Upper lobe of left lung (tissue), 4 donors: ENCODE measurements around the gene CCT8.
A peak's percentile ranks its signal among the peaks of the same experiment; 100 is the strongest.

Experiments used
- CTCF ChIP-seq, 6 experiments: fragments of 450-650 bp in 4 of 6; fragments of 200-600 bp in 2 of 6; sonication (generic) in 2 of 6; IDR thresholded peaks; one replicate each; pipeline ENCODE4 v1.5.1; 2016 to 2019; ENCODE audit warnings: antibody characterized with exemption in 6 of 6
- POLR2AphosphoS5 ChIP-seq, 2 donors: sonication (generic); formaldehyde crosslinking; IDR thresholded peaks; one replicate each; pipeline ENCODE4 v1.5.1; 2017; ENCODE audit warnings: antibody characterized with exemption in 2 of 2

DNA sequence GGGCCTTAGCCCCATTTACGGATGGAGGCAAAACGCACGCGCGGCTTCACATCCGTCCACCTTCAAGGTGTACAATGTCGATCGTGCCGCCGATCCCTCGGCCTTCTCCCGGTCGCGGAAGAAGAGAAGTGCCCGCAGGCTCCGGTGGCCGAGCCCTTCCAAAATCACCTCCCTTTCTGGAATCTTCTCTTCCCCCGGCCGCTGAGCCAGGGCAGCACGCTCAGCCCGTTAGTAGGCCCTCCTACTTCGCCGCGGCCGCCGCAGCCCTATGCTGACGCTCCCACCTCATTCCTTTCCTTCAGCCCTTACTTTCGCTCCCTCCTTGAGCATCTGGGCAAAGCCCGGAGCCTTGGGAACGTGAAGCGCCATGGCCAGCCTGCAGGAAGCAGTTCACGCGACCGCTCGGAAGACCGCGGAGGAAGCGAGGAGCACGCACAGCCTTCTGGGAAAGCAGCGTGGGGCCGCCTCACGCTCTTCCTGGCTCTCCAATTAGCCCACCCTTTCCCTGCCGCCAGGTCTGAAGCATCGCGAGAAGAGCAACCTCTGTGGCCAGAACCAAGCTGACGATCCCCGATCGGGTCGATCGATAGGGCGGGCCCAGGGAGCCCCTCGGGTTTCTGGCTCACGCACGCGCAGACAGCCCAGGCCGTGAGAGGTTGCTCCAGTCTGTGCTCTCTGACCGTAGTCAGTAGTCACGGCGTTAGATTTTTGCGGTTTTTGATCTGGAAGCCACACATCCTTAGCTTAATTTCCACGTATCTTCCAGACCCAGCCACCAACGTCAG lies at the start of gene CCT8:
- TF ChIP-seq POLR2AphosphoS5 (IDR thresholded peaks at IDR 0.05) (peak; percentile 95 to 97), CTCF (IDR thresholded peaks at IDR 0.05) (peak in 2 of 6 experiments; percentile 6 to 40)
